CD8-positive, alpha-beta memory T cell (primary cell): ENCODE measurements around the gene PRIM2. TPM values are rescaled to one million over a fixed set of nuclear protein-coding genes. Genes with fewer than 3 reads are reported as not detected.
"Not testable (repeated sequence)": the region's sequence is repeated elsewhere in the genome, so short reads cannot be mapped to it uniquely, and the experiment has no call there.

Source experiments
- CTCF ChIA-PET: fragments of 350-600 bp; sonication (Branson Sonifier 250); formaldehyde crosslinking; loops from one replicate; lab custom pipeline; 2021; ENCODE audit warnings: antibody characterized with exemption; lab: Charles Lee
- POLR2A ChIA-PET: fragments of 350-600 bp; sonication (Branson Sonifier 250); formaldehyde crosslinking; loops from one replicate; lab custom pipeline; 2021; ENCODE audit warnings: antibody characterized with exemption; lab: Charles Lee
- DNase-seq, 5 donors: peaks; one replicate each; pipeline versions ENCODE4 v3.0.0 to v3.0.0-alpha.2; 2020 to 2022; ENCODE audit warnings: mixed read lengths in 1 of 5
- H3K27ac ChIP-seq: one replicate; pipeline ENCODE4 v1.7.0; 2013; ENCODE audit warnings: low read depth, mild to moderate bottlenecking, low read length, moderate library complexity
- H3K27me3 ChIP-seq: 2 replicates; pipeline ENCODE4 v1.7.0; 2013; ENCODE audit warnings: low read length, mild to moderate bottlenecking; ENCODE audit not compliant: insufficient read depth, poor library complexity, severe bottlenecking
- H3K36me3 ChIP-seq: 2 replicates; pipeline ENCODE4 v1.7.0; 2013; ENCODE audit warnings: mild to moderate bottlenecking, low read length, moderate library complexity; ENCODE audit not compliant: insufficient read depth
- H3K4me1 ChIP-seq: 2 replicates; pipeline ENCODE4 v1.7.0; 2013; ENCODE audit warnings: mild to moderate bottlenecking, low read length, moderate library complexity; ENCODE audit not compliant: insufficient read depth
- H3K4me3 ChIP-seq: 2 replicates; pipeline ENCODE4 v1.7.0; 2013; ENCODE audit warnings: mild to moderate bottlenecking, low read length
- H3K9me3 ChIP-seq: 2 replicates; pipeline ENCODE4 v1.7.0; 2013; ENCODE audit warnings: mild to moderate bottlenecking, low read length
- H3K27ac Mint-ChIP-seq, 8 donors: one replicate each; pipeline ENCODE4 v1.8.0; 2020 to 2021; ENCODE audit warnings: mixed read lengths in 8 of 8, mild to moderate bottlenecking in 6 of 8, inconsistent platforms in 3 of 8, moderate library complexity in 3 of 8
- H3K27me3 Mint-ChIP-seq, 2 donors: one replicate each; pipeline ENCODE4 v1.8.0; 2020 to 2021; ENCODE audit warnings: mixed read lengths in 2 of 2, mild to moderate bottlenecking in 1 of 2, moderate library complexity in 1 of 2
- H3K36me3 Mint-ChIP-seq, 3 donors: one replicate each; pipeline ENCODE4 v1.8.0; 2020 to 2021; ENCODE audit warnings: mixed read lengths in 3 of 3, inconsistent platforms in 1 of 3, mild to moderate bottlenecking in 1 of 3
- H3K4me1 Mint-ChIP-seq, 3 donors: one replicate each; pipeline ENCODE4 v1.8.0; 2020 to 2021; ENCODE audit warnings: mixed read lengths in 3 of 3, inconsistent platforms in 1 of 3, mild to moderate bottlenecking in 1 of 3
- H3K4me3 Mint-ChIP-seq, 7 donors: one replicate each; pipeline ENCODE4 v1.8.0; 2020 to 2021; ENCODE audit warnings: mixed read lengths in 7 of 7, mild to moderate bottlenecking in 6 of 7, moderate library complexity in 4 of 7, inconsistent platforms in 2 of 7
- H3K9me3 Mint-ChIP-seq, 5 donors: one replicate each; pipeline ENCODE4 v1.8.0; 2020 to 2022; ENCODE audit warnings: mixed read lengths in 5 of 5, mild to moderate bottlenecking in 3 of 5, moderate library complexity in 2 of 5, inconsistent platforms in 1 of 5
- polyA plus RNA-seq: library from polyadenylated mRNA; unstranded; fragments of 300-500 nt; fragmentation: Illumina TruSeq; gene quantifications from one replicate; pipeline ENCODE4 v1.2.3, GENCODE V29; 2021
- total RNA-seq, 2 experiments: library from RNA; stranded (reverse); gene quantifications; one replicate each; pipeline ENCODE4 v1.2.3, GENCODE V29; 2021

The PRIM2 gene
- total and polyA plus RNA-seq, 3 experiments from 2014 or later: 7.0 to 35.2 (median 34.8) TPM

GRCh38 chr6:57311300-57312003 lies 6.0 kb upstream of the PRIM2 start:
- CTCF ChIA-PET, POLR2A ChIA-PET: not testable (repeated sequence)

GRCh38 chr6:57312004-57312345 lies 5.5 kb upstream of the PRIM2 start:
- CTCF ChIA-PET: no interaction called here
- H3K9me3 Mint-ChIP-seq: no peaks in the 10 kb centered on the region
- H3K4me3 Mint-ChIP-seq: no peak overlapping the region
- H3K9me3 ChIP-seq: no peaks in the 10 kb centered on the region
- no peak overlapping the region for H3K27ac ChIP-seq
- peaks cover 0 to 4% (median 0%) of the 10 kb centered on the region in 3 donors for H3K36me3 Mint-ChIP-seq
- no peaks in the 10 kb centered on the region for H3K36me3 ChIP-seq
- no peak overlapping the region for H3K27ac Mint-ChIP-seq
- H3K4me3 ChIP-seq: no peak overlapping the region
- H3K27me3 Mint-ChIP-seq: peaks cover 10 to 21% of the 10 kb centered on the region in 2 donors
- no peaks in the 10 kb centered on the region for H3K27me3 ChIP-seq
- peaks cover 0 to 2% (median 0%) of the 10 kb centered on the region in 3 donors for H3K4me1 Mint-ChIP-seq
- DNase-seq: no peak
- H3K4me1 ChIP-seq: no peaks in the 10 kb centered on the region
- POLR2A ChIA-PET: no interaction called here

More at GRCh38 chr6:57311300-57312003, 6.0 kb upstream of the PRIM2 start:
- H3K4me1 ChIP-seq, H3K9me3 Mint-ChIP-seq, H3K9me3 ChIP-seq, H3K36me3 ChIP-seq, H3K27ac ChIP-seq, H3K4me3 Mint-ChIP-seq, H3K4me1 Mint-ChIP-seq, H3K27ac Mint-ChIP-seq, H3K36me3 Mint-ChIP-seq, H3K27me3 ChIP-seq, H3K4me3 ChIP-seq: not testable (repeated sequence)
- peak in 1 of 5 donors; percentile 44 for DNase-seq
- peaks cover 10 to 24% of the 10 kb centered on the region in 2 donors for H3K27me3 Mint-ChIP-seq

- ChIA-PET POLR2A (no interaction called here), CTCF (interaction anchor here (4.7 kb wide), 1 partner anchor 410 kb away, joined by 101 read pairs; no protein-coding TSS in a partner anchor)
- no peak overlapping the region for H3K27ac Mint-ChIP-seq
- H3K9me3 Mint-ChIP-seq: no peaks in the 10 kb centered on the region
- no peaks in the 10 kb centered on the region for H3K36me3 ChIP-seq
- H3K27ac ChIP-seq: no peak overlapping the region
- H3K4me1 Mint-ChIP-seq: peaks cover 7 to 9% (median 7%) of the 10 kb centered on the region in 3 donors
- no peak overlapping the region for H3K4me3 Mint-ChIP-seq
- H3K4me3 ChIP-seq: no peak overlapping the region
- no peaks in the 10 kb centered on the region for H3K27me3 ChIP-seq
- H3K36me3 Mint-ChIP-seq: peaks cover 0 to 10% (median 0%) of the 10 kb centered on the region in 3 donors
- peaks cover 5 to 15% of the 10 kb centered on the region in 2 donors for H3K27me3 Mint-ChIP-seq
- no peak for DNase-seq
- no peaks in the 10 kb centered on the region for H3K9me3 ChIP-seq
- peaks cover 5% of the 10 kb centered on the region for H3K4me1 ChIP-seq
Measured at GRCh38 chr6:57313009-57313408, 4.4 kb upstream of the PRIM2 start.

GRCh38 chr6:57313711-57314471 lies 3.5 kb upstream of the PRIM2 start:
- peaks cover 15 to 17% (median 16%) of the 10 kb centered on the region in 3 donors for H3K4me1 Mint-ChIP-seq
- H3K9me3 Mint-ChIP-seq: no peaks in the 10 kb centered on the region
- no peak overlapping the region for H3K4me3 ChIP-seq
- ChIA-PET POLR2A (no interaction called here), CTCF (interaction anchor here (4.7 kb wide), 1 partner anchor 411 kb away, joined by 101 read pairs; no protein-coding TSS in a partner anchor)
- peaks cover 4 to 11% of the 10 kb centered on the region in 2 donors for H3K27me3 Mint-ChIP-seq
- peaks cover 0 to 10% (median 2%) of the 10 kb centered on the region in 3 donors for H3K36me3 Mint-ChIP-seq
- H3K4me1 ChIP-seq: peaks cover 11% of the 10 kb centered on the region
- H3K27ac Mint-ChIP-seq: no peak overlapping the region
- H3K36me3 ChIP-seq: no peaks in the 10 kb centered on the region
- H3K4me3 Mint-ChIP-seq: no peak overlapping the region
- H3K27ac ChIP-seq: no peak overlapping the region
- DNase-seq: no peak
- H3K9me3 ChIP-seq: no peaks in the 10 kb centered on the region
- no peaks in the 10 kb centered on the region for H3K27me3 ChIP-seq

GRCh38 chr6:57315111-57315510 lies 2.3 kb upstream of the PRIM2 start:
- ChIA-PET CTCF (interaction anchor here (4.7 kb wide), 1 partner anchor 412 kb away, joined by 101 read pairs; no protein-coding TSS in a partner anchor), POLR2A (no interaction called here)
- H3K4me3 ChIP-seq: no peak overlapping the region
- no peaks in the 10 kb centered on the region for H3K9me3 ChIP-seq
- Mint-ChIP-seq H3K36me3 (peaks cover 0 to 21% (median 6%) of the 10 kb centered on the region in 3 donors), H3K27ac (no peak overlapping the region), H3K9me3 (no peaks in the 10 kb centered on the region), H3K27me3 (peaks cover 4 to 10% of the 10 kb centered on the region in 2 donors), H3K4me3 (peak overlapping the region in 1 of 7 donors; percentile 67), H3K4me1 (peaks cover 26 to 27% (median 26%) of the 10 kb centered on the region in 3 donors)
- H3K27ac ChIP-seq: no peak overlapping the region
- H3K36me3 ChIP-seq: no peaks in the 10 kb centered on the region
- H3K4me1 ChIP-seq: peaks cover 11% of the 10 kb centered on the region
- no peak for DNase-seq
- H3K27me3 ChIP-seq: no peaks in the 10 kb centered on the region

GRCh38 chr6:57315851-57316250 lies 1.6 kb upstream of the PRIM2 start:
- H3K36me3 Mint-ChIP-seq: peaks cover 0 to 29% (median 10%) of the 10 kb centered on the region in 3 donors
- H3K36me3 ChIP-seq: no peaks in the 10 kb centered on the region
- peak overlapping the region in 2 of 7 donors; percentile 3 to 13 for H3K4me3 Mint-ChIP-seq
- no peak overlapping the region for H3K4me3 ChIP-seq
- H3K27me3 ChIP-seq: no peaks in the 10 kb centered on the region
- H3K4me1 ChIP-seq: peaks cover 11% of the 10 kb centered on the region
- peaks cover 2 to 6% of the 10 kb centered on the region in 2 donors for H3K27me3 Mint-ChIP-seq
- ChIA-PET POLR2A (no interaction called here), CTCF (interaction anchor here (0.6 to 4.7 kb wide), 18 partner anchors 10 to 413 kb away, joined by 3 to 101 read pairs (median 4); no protein-coding TSS in a partner anchor)
- H3K9me3 Mint-ChIP-seq: no peaks in the 10 kb centered on the region
- H3K27ac ChIP-seq: no peak overlapping the region
- H3K9me3 ChIP-seq: no peaks in the 10 kb centered on the region
- no peak for DNase-seq
- peak overlapping the region in 2 of 8 donors; percentile 25 to 51 for H3K27ac Mint-ChIP-seq
- peaks cover 28 to 34% (median 30%) of the 10 kb centered on the region in 3 donors for H3K4me1 Mint-ChIP-seq

GRCh38 chr6:57316581-57317059 lies 810 bp upstream of the PRIM2 start:
- H3K9me3 ChIP-seq: no peaks in the 10 kb centered on the region
- CTCF ChIA-PET: interaction anchor here (0.6 to 4.7 kb wide), 27 partner anchors 9 to 428 kb away, joined by 3 to 101 read pairs (median 3); no protein-coding TSS in a partner anchor
- peak; percentile 59 to 87 (median 79) for DNase-seq
- Mint-ChIP-seq H3K27me3 (peaks cover 2 to 6% of the 10 kb centered on the region in 2 donors), H3K36me3 (peaks cover 0 to 35% (median 16%) of the 10 kb centered on the region in 3 donors), H3K27ac (peak overlapping the region; percentile 75 to 98 (median 96)), H3K4me3 (peak overlapping the region; percentile 91 to 99 (median 98)), H3K9me3 (no peaks in the 10 kb centered on the region), H3K4me1 (peaks cover 34 to 40% (median 36%) of the 10 kb centered on the region in 3 donors)
- peak overlapping the region; percentile 74 for H3K27ac ChIP-seq
- peak overlapping the region; percentile 98 for H3K4me3 ChIP-seq
- peaks cover under 1% of the 10 kb centered on the region for H3K36me3 ChIP-seq
- H3K27me3 ChIP-seq: no peaks in the 10 kb centered on the region
- peaks cover 11% of the 10 kb centered on the region for H3K4me1 ChIP-seq
- POLR2A ChIA-PET: interaction anchor here (0.6 to 1.2 kb wide), 2 partner anchors 271 to 412 kb away, joined by 3 read pairs; partner anchors contain the start of gene KIAA1586
